ENCODE data around the gene ATP8A2. TPM values are rescaled to one million over a fixed set of nuclear protein-coding genes. Genes with fewer than 3 reads are reported as not detected.

ATP8A2 gene
- total and polyA plus RNA-seq, 9 of the 15 experiments (the other 6 are each of a cell fraction or from before 2014, with no cell fraction given) = under 0.01 to 0.33 (median 0.06) TPM; not detected in 4

- FAIRE-seq = no peak
- WGBS (ENCODE audit: insufficient coverage, low coverage, missing lambda C conversion rate) = 2% methylated on average over 6 of the region's 6 CpGs
- POLR2A ChIA-PET = no interaction called here
These were observed 492.3 kb downstream of the ATP8A2 start for GRCh38 chr13:25864116-25864515.

More at GRCh38 chr13:25864116-25864515, 492.3 kb downstream of the ATP8A2 start:
- no peak overlapping the region for H3K4me2 ChIP-seq (ENCODE audit: insufficient read depth, low read length)
- H4K20me1 ChIP-seq (replicated peaks; ENCODE audit: control insufficient read depth, insufficient read depth, low read length) = no peaks in the 10 kb centered on the region
- H3K4me3 ChIP-seq = no peak overlapping the region
- H3K9me1 ChIP-seq (ENCODE audit: control insufficient read depth, insufficient read depth, low read length) = no peaks in the 10 kb centered on the region
- no peaks in the 10 kb centered on the region for H3K36me3 ChIP-seq (ENCODE audit: control insufficient read depth, insufficient read depth, low read length)
- CTCF ChIA-PET (ENCODE audit: low intra/inter-chr PET ratio) = no interaction called here
- no peak for TF ChIP-seq CUX1 (CRISPR knock-in tag; IDR thresholded peaks at IDR 0.05)
- TF ChIP-seq U2AF2 (optimal IDR thresholded peaks at IDR 0.05; ENCODE audit: low read depth, low read length) = no peak
- no peak for TF ChIP-seq HNRNPL (IDR thresholded peaks at IDR 0.05; ENCODE audit: low read depth, low read length)
- no peak for TF ChIP-seq ZFP1 (CRISPR knock-in tag; IDR thresholded peaks at IDR 0.05)
- TF ChIP-seq HDAC3 (IDR thresholded peaks at IDR 0.05; ENCODE audit: borderline replicate concordance, partially characterized antibody) = no peak
- no peak for TF ChIP-seq DIDO1 (tag; IDR thresholded peaks at IDR 0.05; ENCODE audit: low read depth)
- no peak for TF ChIP-seq TCFL5 (CRISPR knock-in tag; conservative IDR thresholded peaks at IDR 0.05)
- no peak for TF ChIP-seq HDAC6 (IDR thresholded peaks at IDR 0.05; ENCODE audit: low read depth, low read length)
- TF ChIP-seq ZNF668 (CRISPR knock-in tag; IDR thresholded peaks at IDR 0.05) = no peak
- no peak for TF ChIP-seq HIVEP1 (CRISPR knock-in tag; IDR thresholded peaks at IDR 0.05)
- TF ChIP-seq ZNF354B (CRISPR knock-in tag; IDR thresholded peaks at IDR 0.05) = no peak
- TF ChIP-seq ZNF764 (CRISPR knock-in tag; IDR thresholded peaks at IDR 0.05; ENCODE audit: low read depth) = no peak
- no peak for TF ChIP-seq SNIP1 (IDR thresholded peaks at IDR 0.05; ENCODE audit: low read depth)
- no peak for TF ChIP-seq ZNF280B (CRISPR knock-in tag; IDR thresholded peaks at IDR 0.05)
- TF ChIP-seq ETV1 (tag; conservative IDR thresholded peaks at IDR 0.05; ENCODE audit: low read depth) = no peak
- no peak overlapping the region for H2AFZ ChIP-seq (ENCODE audit: low read depth, low read length)
- DNase-seq (ENCODE audit: extremely low read depth in 1 of 4, low spot score in 3 of 4) = no peak
- intact Hi-C loops (cut with micrococcal nuclease) (no loop called here), in situ Hi-C loops (cut with MboI) (no loop called here)
- no peaks in the 10 kb centered on the region for H3K79me2 ChIP-seq (ENCODE audit: control insufficient read depth, insufficient read depth, low read length)
- H3K4me1 ChIP-seq (replicated peaks in 1 of 2; ENCODE audit: control insufficient read depth in 2 of 2, insufficient read depth in 2 of 2, low read length in 2 of 2) = no peaks in the 10 kb centered on the region
- no TSS peak for BruUV-seq (replicated peaks)
- H3K27me3 ChIP-seq (ENCODE audit: control insufficient read depth in 2 of 2, insufficient read depth in 2 of 2, low read length in 2 of 2) = no peaks in the 10 kb centered on the region; a peak in 1 of 5 replicates
- no peaks in the 10 kb centered on the region for H3K9me3 ChIP-seq (replicated peaks; ENCODE audit: control insufficient read depth, insufficient read depth, low read depth, low read length)
- no peak overlapping the region for H3K9ac ChIP-seq (ENCODE audit: insufficient read depth in 1 of 2, low read depth in 2 of 2, low read length in 2 of 2)
- ATAC-seq = no peak
- no peak overlapping the region for H3K27ac ChIP-seq (ENCODE audit: extremely low read depth, low read depth, low read length)

Data from K562 (cell line).